Small intestine (tissue), 7 donors: ENCODE measurements around the gene FOXP3. TPM values are rescaled to one million over a fixed set of nuclear protein-coding genes. Genes with fewer than 3 reads are reported as not detected.

ENCODE experiments used
- DNase-seq, 2 donors: peaks; one replicate each; pipeline versions ENCODE4 v3.0.0 to v3.0.0-alpha.2; 2013
- FAIRE-seq: peaks from 2 replicates; lab custom pipeline; 2012; peaks lifted over from hg19 to GRCh38; lab: Jason Lieb, UNC
- H3K27ac ChIP-seq, 3 donors: one replicate each; pipeline ENCODE4 v1.5.1; 2013; ENCODE audit warnings: low read length in 2 of 3, mild to moderate bottlenecking in 2 of 3, control low read depth in 1 of 3, inconsistent platforms in 1 of 3, low read depth in 1 of 3, moderate library complexity in 1 of 3
- H3K27me3 ChIP-seq, 3 donors: one replicate each; pipeline ENCODE4 v1.6.1; 2013; ENCODE audit warnings: low read length in 3 of 3, inconsistent platforms in 1 of 3; ENCODE audit not compliant: control insufficient read depth in 3 of 3, insufficient read depth in 3 of 3
- H3K36me3 ChIP-seq, 3 donors: one replicate each; pipeline ENCODE4 v1.6.1; 2013; ENCODE audit warnings: low read length in 3 of 3, inconsistent platforms in 1 of 3, low read depth in 1 of 3, mild to moderate bottlenecking in 1 of 3, moderate library complexity in 1 of 3; ENCODE audit not compliant: control insufficient read depth in 3 of 3, insufficient read depth in 2 of 3
- H3K4me1 ChIP-seq, 3 donors: one replicate each; pipeline ENCODE4 v1.6.1; 2013; ENCODE audit warnings: low read length in 2 of 3, inconsistent platforms in 1 of 3, low read depth in 1 of 3, mild to moderate bottlenecking in 1 of 3, moderate library complexity in 1 of 3; ENCODE audit not compliant: control insufficient read depth in 3 of 3, insufficient read depth in 2 of 3
- H3K4me3 ChIP-seq, 3 donors: one replicate each; pipeline ENCODE4 v1.5.1; 2013; ENCODE audit warnings: low read length in 3 of 3, control low read depth in 1 of 3, inconsistent platforms in 1 of 3, low read depth in 1 of 3, mild to moderate bottlenecking in 1 of 3, moderate library complexity in 1 of 3
- H3K9me3 ChIP-seq, 2 donors: one replicate each; pipeline ENCODE4 v1.6.1; 2013; ENCODE audit warnings: low read depth in 1 of 2, low read length in 1 of 2; ENCODE audit not compliant: control insufficient read depth in 2 of 2, insufficient read depth in 1 of 2
- WGBS, 3 donors: extraction: QIAGEN DNeasy Blood & Tissue Kit; methylation state at CpG; one replicate each; pipeline ENCODE4 v1.1.7; 2013; 5-methylcytosine and 5-hydroxymethylcytosine counted together
- polyA plus RNA-seq, 4 donors: library from polyadenylated mRNA; stranded (reverse) in 3 of 4; unstranded in 1 of 4; fragments of 200-250 nt in 3 of 4; fragments of 120-200 nt in 1 of 4; gene quantifications; one replicate each; pipeline versions ENCODE4 v1.2.1 to v1.2.3, GENCODE V29; 2013
- donor health status: healthy with polysubstance abuse.
- donor health status: control.
- donor health status: control.
- donor health status: Bipolar disorder and iron deficiency.
- donor health status: healthy.

The FOXP3 gene
- polyA plus RNA-seq, 4 donors: 0.31 to 0.47 TPM; not detected in 2

GRCh38 chrX:49205443-49205842 is 59.1 kb downstream of the FOXP3 start:
- WGBS, 3 donors: 74 to 80% (median 77%) methylated on average over 13 of the region's 13 CpGs
- DNase-seq: no peak
- FAIRE-seq: no peak

GRCh38 chrX:49204709-49205108 is 59.8 kb downstream of the FOXP3 start:
- Histone ChIP-seq H3K27ac (no peak overlapping the region), H3K27me3 (peaks cover 0 to 2% (median 0%) of the 10 kb centered on the region in 3 donors), H3K4me1 (peaks cover 0 to 3% (median 0%) of the 10 kb centered on the region in 3 donors), H3K36me3 (no peaks in the 10 kb centered on the region), H3K4me3 (no peak overlapping the region), H3K9me3 (no peaks in the 10 kb centered on the region)
- no peak for DNase-seq
- WGBS, 3 donors: 48 to 59% (median 53%) methylated on average over 4 of the region's 4 CpGs
- FAIRE-seq: no peak

More at GRCh38 chrX:49205443-49205842, 59.1 kb downstream of the FOXP3 start:
- Histone ChIP-seq H3K4me3 (no peak overlapping the region), H3K36me3 (no peaks in the 10 kb centered on the region), H3K4me1 (peaks cover 0 to 3% (median 0%) of the 10 kb centered on the region in 3 donors), H3K9me3 (no peaks in the 10 kb centered on the region), H3K27me3 (peaks cover 0 to 7% (median 0%) of the 10 kb centered on the region in 3 donors), H3K27ac (no peak overlapping the region)

GRCh38 chrX:49204017-49204416 is 60.5 kb downstream of the FOXP3 start:
- H3K27ac ChIP-seq: no peak overlapping the region
- peaks cover 0 to 4% (median 0%) of the 10 kb centered on the region in 3 donors for H3K27me3 ChIP-seq
- H3K4me3 ChIP-seq: no peak overlapping the region
- FAIRE-seq (no peak), DNase-seq (no peak)
- H3K9me3 ChIP-seq: no peaks in the 10 kb centered on the region
- no peaks in the 10 kb centered on the region for H3K36me3 ChIP-seq
- peaks cover 0 to 3% (median 0%) of the 10 kb centered on the region in 3 donors for H3K4me1 ChIP-seq
- WGBS, 3 donors: 79 to 89% (median 86%) methylated on average over 6 of the region's 6 CpGs

GRCh38 chrX:49203536-49203935 is 61.0 kb downstream of the FOXP3 start:
- peaks cover 0 to 3% (median 0%) of the 10 kb centered on the region in 3 donors for H3K4me1 ChIP-seq
- no peak for FAIRE-seq
- peaks cover 0 to 9% (median 0%) of the 10 kb centered on the region in 3 donors for H3K27me3 ChIP-seq
- H3K36me3 ChIP-seq: no peaks in the 10 kb centered on the region
- no peak for DNase-seq
- 54 to 75% (median 54%) methylated on average over 3 of the region's 3 CpGs for WGBS, 3 donors
- no peak overlapping the region for H3K27ac ChIP-seq
- H3K9me3 ChIP-seq: no peaks in the 10 kb centered on the region
- H3K4me3 ChIP-seq: no peak overlapping the region

GRCh38 chrX:49202022-49202421 is 62.5 kb downstream of the FOXP3 start:
- Histone ChIP-seq H3K36me3 (no peaks in the 10 kb centered on the region), H3K27me3 (peaks cover 0 to 10% (median 0%) of the 10 kb centered on the region in 3 donors), H3K4me3 (no peak overlapping the region), H3K27ac (no peak overlapping the region), H3K4me1 (peaks cover 0 to 3% (median 0%) of the 10 kb centered on the region in 3 donors), H3K9me3 (no peaks in the 10 kb centered on the region)
- no peak for FAIRE-seq
- 23 to 71% (median 57%) methylated on average over 2 of the region's 2 CpGs for WGBS, 3 donors
- DNase-seq: peak in 1 of 2 donors; percentile 38

Other genes starting within 250 kb of the FOXP3 start
- gene TFE3, start 221.4 kb downstream of the FOXP3 start, polyA plus RNA-seq: 10 to 100 TPM; 23.3 to 27.4 (median 23.6) TPM
- 10 to 100 TPM in 3 of 4 donors, 1 to 10 TPM in 1; 5.7 to 26.8 (median 14.4) TPM for gene CCDC120, start 205.7 kb downstream of the FOXP3 start, polyA plus RNA-seq
- gene PRAF2, start 190.7 kb downstream of the FOXP3 start, polyA plus RNA-seq: 10 to 100 TPM in 1 of 4 donors, 1 to 10 TPM in 3; 1.3 to 12.8 (median 5.6) TPM
- gene WDR45, start 184.8 kb downstream of the FOXP3 start, polyA plus RNA-seq: 100 to 1,000 TPM in 1 of 4 donors, 10 to 100 TPM in 3; 47.3 to 122 (median 73.1) TPM
- gene GPKOW, start 141.0 kb downstream of the FOXP3 start, polyA plus RNA-seq: 10 to 100 TPM; 17.6 to 22.2 (median 19.6) TPM
- 1 to 10 TPM; 3.1 to 10.0 (median 6.4) TPM for gene MAGIX, start 102.0 kb downstream of the FOXP3 start, polyA plus RNA-seq
- gene PLP2, start 92.8 kb downstream of the FOXP3 start, polyA plus RNA-seq: 100 to 1,000 TPM in 2 of 4 donors, 10 to 100 TPM in 2; 47.6 to 189 (median 112) TPM
- gene PRICKLE3, start 78.3 kb downstream of the FOXP3 start, polyA plus RNA-seq: 1 to 10 TPM; 3.6 to 6.8 (median 5.5) TPM
- gene SYP, start 64.5 kb downstream of the FOXP3 start, polyA plus RNA-seq: 10 to 100 TPM in 1 of 4 donors, 1 to 10 TPM in 3; 2.2 to 33.5 (median 7.0) TPM
- gene CACNA1F, start 31.4 kb downstream of the FOXP3 start, polyA plus RNA-seq: 1 to 10 TPM in 1 of 4 donors, under 1 TPM in 3; 0.22 to 1.7 (median 0.31) TPM
- 10 to 100 TPM; 11.1 to 18.8 (median 12.4) TPM for gene CCDC22, start 29.2 kb downstream of the FOXP3 start, polyA plus RNA-seq
- 1 to 10 TPM in 3 of 4 donors, under 1 TPM in 1; 0.67 to 3.4 (median 2.3) TPM for gene PPP1R3F, start 5.1 kb upstream of the FOXP3 start, polyA plus RNA-seq
- gene GAGE10, start 38.9 kb upstream of the FOXP3 start, polyA plus RNA-seq: not detected
- gene GAGE12J, start 57.3 kb upstream of the FOXP3 start, polyA plus RNA-seq: not detected
- not detected for gene GAGE13, start 66.9 kb upstream of the FOXP3 start, polyA plus RNA-seq